Upper lobe of left lung (tissue), 4 donors: ENCODE measurements around the gene IL23R.

Source experiments
- EP300 ChIP-seq, 4 donors: sonication (generic); formaldehyde crosslinking; IDR thresholded peaks; one replicate each; pipeline ENCODE4 v1.5.1; 2017; ENCODE audit warnings: antibody characterized with exemption in 4 of 4, control low read depth in 2 of 4
- POLR2AphosphoS5 ChIP-seq, 2 donors: sonication (generic); formaldehyde crosslinking; IDR thresholded peaks; one replicate each; pipeline ENCODE4 v1.5.1; 2017; ENCODE audit warnings: antibody characterized with exemption in 2 of 2
- TF ChIP-seq, protein P1 (sequence below), 6 experiments: fragments of 450-650 bp in 4 of 6; fragments of 200-600 bp in 2 of 6; sonication (generic) in 2 of 6; IDR thresholded peaks; one replicate each; pipeline ENCODE4 v1.5.1; 2016 to 2019; ENCODE audit warnings: antibody characterized with exemption in 6 of 6

DNA sequence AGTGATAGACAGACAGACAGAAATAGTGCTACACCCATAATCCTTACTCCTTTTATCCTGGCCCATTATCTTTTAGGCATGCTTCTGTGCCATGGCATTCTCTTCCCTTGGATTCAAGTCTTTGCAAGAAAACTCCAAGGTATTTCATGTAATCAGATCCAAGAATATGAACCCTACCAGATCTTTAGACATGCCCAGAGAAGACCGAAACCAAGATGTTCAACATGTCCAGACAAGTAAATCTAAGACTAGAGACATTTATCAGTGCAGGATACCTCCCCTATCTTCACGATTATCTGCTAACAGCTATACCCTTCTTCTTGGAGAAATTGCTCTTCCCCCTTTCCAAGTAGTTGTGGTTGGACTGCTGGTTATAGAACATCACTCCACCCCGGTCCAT, 19.7 kb upstream of the IL23R start:
- TF ChIP-seq, protein P1, sequence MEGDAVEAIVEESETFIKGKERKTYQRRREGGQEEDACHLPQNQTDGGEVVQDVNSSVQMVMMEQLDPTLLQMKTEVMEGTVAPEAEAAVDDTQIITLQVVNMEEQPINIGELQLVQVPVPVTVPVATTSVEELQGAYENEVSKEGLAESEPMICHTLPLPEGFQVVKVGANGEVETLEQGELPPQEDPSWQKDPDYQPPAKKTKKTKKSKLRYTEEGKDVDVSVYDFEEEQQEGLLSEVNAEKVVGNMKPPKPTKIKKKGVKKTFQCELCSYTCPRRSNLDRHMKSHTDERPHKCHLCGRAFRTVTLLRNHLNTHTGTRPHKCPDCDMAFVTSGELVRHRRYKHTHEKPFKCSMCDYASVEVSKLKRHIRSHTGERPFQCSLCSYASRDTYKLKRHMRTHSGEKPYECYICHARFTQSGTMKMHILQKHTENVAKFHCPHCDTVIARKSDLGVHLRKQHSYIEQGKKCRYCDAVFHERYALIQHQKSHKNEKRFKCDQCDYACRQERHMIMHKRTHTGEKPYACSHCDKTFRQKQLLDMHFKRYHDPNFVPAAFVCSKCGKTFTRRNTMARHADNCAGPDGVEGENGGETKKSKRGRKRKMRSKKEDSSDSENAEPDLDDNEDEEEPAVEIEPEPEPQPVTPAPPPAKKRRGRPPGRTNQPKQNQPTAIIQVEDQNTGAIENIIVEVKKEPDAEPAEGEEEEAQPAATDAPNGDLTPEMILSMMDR (IDR thresholded peaks at IDR 0.05), result no peak
- TF ChIP-seq POLR2AphosphoS5 (IDR thresholded peaks at IDR 0.05) (no peak), EP300 (IDR thresholded peaks at IDR 0.05) (no peak)
